GM19193 (cell line): ENCODE results near the gene PLEKHG4.
A peak's percentile ranks its signal among the peaks of the same experiment; 100 is the strongest.

ENCODE experiments used
- POLR2A ChIP-seq: IDR thresholded peaks from 4 replicates; pipeline ENCODE4 v1.6.1; 2011; ENCODE audit not compliant: insufficient read depth, insufficient read length; ENCODE audit errors: extremely low read depth

PLEKHG4 gene

GRCh38 chr16:67311607-67312488 is 32.5 kb downstream of the PLEKHG4 start:
- TF ChIP-seq POLR2A: no peak

GRCh38 chr16:67312719-67313118 is 33.4 kb downstream of the PLEKHG4 start:
- no peak for TF ChIP-seq POLR2A

- no peak for TF ChIP-seq POLR2A
Observed at GRCh38 chr16:67317853-67318252, 38.5 kb downstream of the PLEKHG4 start.

- no peak for TF ChIP-seq POLR2A
Observed at GRCh38 chr16:67326115-67326471, 46.8 kb downstream of the PLEKHG4 start.

- TF ChIP-seq POLR2A: peak; percentile 60
Observed at GRCh38 chr16:67326472-67327309, 47.4 kb downstream of the PLEKHG4 start, which contains the start of the genes KCTD19 and LRRC36. TSS of gene KCTD19 (minus strand) at chr16:67326741. CDS start at chr16:67326707, 34 bp downstream. TSS of gene LRRC36 (plus strand) at chr16:67326815. CDS start at chr16:67326863, 48 bp downstream.

- TF ChIP-seq POLR2A: no peak
Observed at GRCh38 chr16:67327743-67328142, 48.4 kb downstream of the PLEKHG4 start.

GRCh38 chr16:67329901-67330300 is 50.6 kb downstream of the PLEKHG4 start:
- TF ChIP-seq POLR2A: no peak

GRCh38 chr16:67333315-67333714 is 54.0 kb downstream of the PLEKHG4 start:
- no peak for TF ChIP-seq POLR2A

GRCh38 chr16:67336116-67336515 is 56.8 kb downstream of the PLEKHG4 start:
- TF ChIP-seq POLR2A: no peak

- no peak for TF ChIP-seq POLR2A
Observed at GRCh38 chr16:67336648-67337047, 57.3 kb downstream of the PLEKHG4 start.
